ENCODE data around the gene ARL8B. TPM values are rescaled to one million over a fixed set of nuclear protein-coding genes. Genes with fewer than 3 reads are reported as not detected.

Gene ARL8B
- polyA plus RNA-seq, 1 donor from 2014 or later = 103 TPM

GRCh38 chr3:5197022-5197421, 74.9 kb downstream of the ARL8B start:
- Histone ChIP-seq H3K9me2 (ENCODE audit: insufficient read depth, low read length) (no peaks in the 10 kb centered on the region), H3K79me2 (replicated peaks; ENCODE audit: insufficient read depth, low read length) (no peaks in the 10 kb centered on the region), H3K27ac (ENCODE audit: low read length) (no peak overlapping the region), H3K9me3 (ENCODE audit: low read length) (no peaks in the 10 kb centered on the region), H3K4me2 (ENCODE audit: low read length) (no peak overlapping the region), H3F3A (ENCODE audit: insufficient read depth, low read length, poor library complexity, severe bottlenecking) (no peaks in the 10 kb centered on the region), H3K9ac (ENCODE audit: low read length) (no peak overlapping the region), H3K27me3 (ENCODE audit: insufficient read depth, low read depth, low read length) (no peaks in the 10 kb centered on the region), H3K36me3 (ENCODE audit: insufficient read depth, low read length) (peaks cover 11% of the 10 kb centered on the region), H3K4me3 (ENCODE audit: low read length) (no peak overlapping the region), H4K20me1 (ENCODE audit: insufficient read depth) (no peaks in the 10 kb centered on the region), H2AFZ (ENCODE audit: low read depth, low read length) (no peak overlapping the region)
- no peak for TF ChIP-seq POLR2AphosphoS5 (IDR thresholded peaks at IDR 0.05)
- no peak for TF ChIP-seq RAD21 (conservative IDR thresholded peaks at IDR 0.05)
- TF ChIP-seq EZH2 (IDR thresholded peaks at IDR 0.05; ENCODE audit: borderline replicate concordance, insufficient read depth, low read length, poor library complexity, severe bottlenecking) = no peak
- TF ChIP-seq TAF1 (IDR thresholded peaks at IDR 0.05; ENCODE audit: low read depth) = no peak
- TF ChIP-seq REST (IDR thresholded peaks at IDR 0.05; ENCODE audit: borderline replicate concordance) = no peak
- TF ChIP-seq, protein P1, sequence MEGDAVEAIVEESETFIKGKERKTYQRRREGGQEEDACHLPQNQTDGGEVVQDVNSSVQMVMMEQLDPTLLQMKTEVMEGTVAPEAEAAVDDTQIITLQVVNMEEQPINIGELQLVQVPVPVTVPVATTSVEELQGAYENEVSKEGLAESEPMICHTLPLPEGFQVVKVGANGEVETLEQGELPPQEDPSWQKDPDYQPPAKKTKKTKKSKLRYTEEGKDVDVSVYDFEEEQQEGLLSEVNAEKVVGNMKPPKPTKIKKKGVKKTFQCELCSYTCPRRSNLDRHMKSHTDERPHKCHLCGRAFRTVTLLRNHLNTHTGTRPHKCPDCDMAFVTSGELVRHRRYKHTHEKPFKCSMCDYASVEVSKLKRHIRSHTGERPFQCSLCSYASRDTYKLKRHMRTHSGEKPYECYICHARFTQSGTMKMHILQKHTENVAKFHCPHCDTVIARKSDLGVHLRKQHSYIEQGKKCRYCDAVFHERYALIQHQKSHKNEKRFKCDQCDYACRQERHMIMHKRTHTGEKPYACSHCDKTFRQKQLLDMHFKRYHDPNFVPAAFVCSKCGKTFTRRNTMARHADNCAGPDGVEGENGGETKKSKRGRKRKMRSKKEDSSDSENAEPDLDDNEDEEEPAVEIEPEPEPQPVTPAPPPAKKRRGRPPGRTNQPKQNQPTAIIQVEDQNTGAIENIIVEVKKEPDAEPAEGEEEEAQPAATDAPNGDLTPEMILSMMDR (IDR thresholded peaks at IDR 0.05; ENCODE audit: poor library complexity, severe bottlenecking) = no peak
- no peak for TF ChIP-seq EP300 (conservative IDR thresholded peaks at IDR 0.05; ENCODE audit: poor library complexity, severe bottlenecking)
- no peak for TF ChIP-seq SMC3 (conservative IDR thresholded peaks at IDR 0.05; ENCODE audit: poor library complexity)
- no peak for TF ChIP-seq MXI1 (conservative IDR thresholded peaks at IDR 0.05; ENCODE audit: poor library complexity, severe bottlenecking)

GRCh38 chr3:5197470-5198312, 75.6 kb downstream of the ARL8B start:
- no peak overlapping the region for H3K4me3 ChIP-seq (ENCODE audit: low read length)
- H2AFZ ChIP-seq (ENCODE audit: low read depth, low read length) = no peak overlapping the region
- TF ChIP-seq POLR2AphosphoS5 (IDR thresholded peaks at IDR 0.05) (no peak), EP300 (conservative IDR thresholded peaks at IDR 0.05; ENCODE audit: poor library complexity, severe bottlenecking) (no peak), TAF1 (IDR thresholded peaks at IDR 0.05; ENCODE audit: low read depth) (no peak), SMC3 (conservative IDR thresholded peaks at IDR 0.05; ENCODE audit: poor library complexity) (no peak), REST (IDR thresholded peaks at IDR 0.05; ENCODE audit: borderline replicate concordance) (no peak)
- TF ChIP-seq, protein P1 (IDR thresholded peaks at IDR 0.05; ENCODE audit: poor library complexity, severe bottlenecking) = no peak
- H3K36me3 ChIP-seq (ENCODE audit: insufficient read depth, low read length) = peaks cover 11% of the 10 kb centered on the region
- H3K27me3 ChIP-seq (ENCODE audit: insufficient read depth, low read depth, low read length) = no peaks in the 10 kb centered on the region
- H3K4me2 ChIP-seq (ENCODE audit: low read length) = no peak overlapping the region
- H3K79me2 ChIP-seq (replicated peaks; ENCODE audit: insufficient read depth, low read length) = no peaks in the 10 kb centered on the region
- no peak overlapping the region for H3K27ac ChIP-seq (ENCODE audit: low read length)
- H3K9me2 ChIP-seq (ENCODE audit: insufficient read depth, low read length) = no peaks in the 10 kb centered on the region
- no peak overlapping the region for H3K9ac ChIP-seq (ENCODE audit: low read length)
- no peaks in the 10 kb centered on the region for H4K20me1 ChIP-seq (ENCODE audit: insufficient read depth)
- no peaks in the 10 kb centered on the region for H3F3A ChIP-seq (ENCODE audit: insufficient read depth, low read length, poor library complexity, severe bottlenecking)
- H3K9me3 ChIP-seq (ENCODE audit: low read length) = no peaks in the 10 kb centered on the region

Data from neural cell (in vitro differentiated cells).